Keratinocyte (primary cell): ENCODE measurements around the gene DENND1A. TPM values are rescaled to one million over a fixed set of nuclear protein-coding genes. Genes with fewer than 3 reads are reported as not detected.

Experiments
- DNase-seq: peaks from one replicate; pipeline ENCODE4 v3.0.0-alpha.2; 2011; ENCODE audit warnings: low read depth, missing footprints, low spot score
- FAIRE-seq: peaks from 2 replicates; lab custom pipeline; 2011; peaks lifted over from hg19 to GRCh38; lab: Jason Lieb, UNC
- H2AFZ ChIP-seq: 2 replicates; pipeline ENCODE4 v1.6.0; 2012; ENCODE audit warnings: low read length, control low read depth, inconsistent platforms; ENCODE audit not compliant: control insufficient read depth
- H3K27ac ChIP-seq: 2 replicates; pipeline ENCODE4 v1.5.1; 2011; ENCODE audit warnings: low read length; ENCODE audit not compliant: control insufficient read depth, insufficient read depth
- H3K27me3 ChIP-seq: 3 replicates; pipeline ENCODE4 v1.6.0; 2011; ENCODE audit warnings: low read length; ENCODE audit not compliant: control insufficient read depth, insufficient read depth; ENCODE audit errors: extremely low read depth
- H3K36me3 ChIP-seq, 2 experiments: 2 replicates in 1 of 2; 3 replicates in 1 of 2; pipeline ENCODE4 v1.5.1; 2011; ENCODE audit warnings: low read length in 2 of 2, mild to moderate bottlenecking in 1 of 2; ENCODE audit not compliant: control insufficient read depth in 2 of 2, insufficient read depth in 2 of 2; ENCODE audit errors: extremely low read depth in 1 of 2
- H3K4me1 ChIP-seq: 3 replicates; pipeline ENCODE4 v1.5.1; 2011; ENCODE audit warnings: low read length; ENCODE audit not compliant: control insufficient read depth, insufficient read depth; ENCODE audit errors: extremely low read depth
- H3K4me2 ChIP-seq: 3 replicates; pipeline ENCODE4 v1.6.0; 2011; ENCODE audit warnings: low read depth, low read length; ENCODE audit not compliant: control insufficient read depth, insufficient read depth; ENCODE audit errors: extremely low read depth
- H3K4me3 ChIP-seq, 3 experiments: fragments of 200-600 bp in 1 of 3; sonication (generic) in 1 of 3; 2 replicates in 2 of 3; 3 replicates in 1 of 3; pipeline ENCODE4 v1.5.1; 2011 to 2016; ENCODE audit warnings: low read length in 3 of 3, mild to moderate bottlenecking in 3 of 3, control low read depth in 2 of 3, inconsistent platforms in 1 of 3, low read depth in 1 of 3, mixed read lengths in 1 of 3, mixed run types in 1 of 3, moderate library complexity in 1 of 3; ENCODE audit not compliant: control insufficient read depth in 2 of 3, insufficient read depth in 2 of 3; ENCODE audit errors: extremely low read depth in 1 of 3
- H3K79me2 ChIP-seq: 2 replicates; pipeline ENCODE4 v1.6.0; 2012; ENCODE audit warnings: low read length; ENCODE audit not compliant: control insufficient read depth, insufficient read depth
- H3K9ac ChIP-seq: 3 replicates; pipeline ENCODE4 v1.6.0; 2011; ENCODE audit warnings: low read length; ENCODE audit not compliant: control insufficient read depth, insufficient read depth; ENCODE audit errors: extremely low read depth
- H3K9me1 ChIP-seq: 3 replicates; pipeline ENCODE4 v1.6.0; 2011; ENCODE audit warnings: low read length; ENCODE audit not compliant: control insufficient read depth, insufficient read depth; ENCODE audit errors: extremely low read depth
- H3K9me3 ChIP-seq: 2 replicates; pipeline ENCODE4 v1.5.1; 2012; ENCODE audit warnings: low read depth, low read length; ENCODE audit not compliant: control insufficient read depth
- H4K20me1 ChIP-seq: 3 replicates; pipeline ENCODE4 v1.6.0; 2011; ENCODE audit warnings: low read length; ENCODE audit not compliant: control insufficient read depth, insufficient read depth; ENCODE audit errors: extremely low read depth
- CTCF ChIP-seq, 3 experiments: IDR thresholded peaks in 1 of 3; conservative IDR thresholded peaks in 1 of 3; optimal IDR thresholded peaks in 1 of 3; 2 replicates in 2 of 3; 3 replicates in 1 of 3; pipeline versions ENCODE3 to v1.5.1; 2011; ENCODE audit warnings: low read length in 3 of 3, mild to moderate bottlenecking in 3 of 3, moderate library complexity in 2 of 3, control low read depth in 1 of 3, inconsistent platforms in 1 of 3; ENCODE audit not compliant: insufficient read depth in 2 of 3; ENCODE audit errors: extremely low read depth in 1 of 3
- EZH2 ChIP-seq: IDR thresholded peaks from one replicate; pipeline ENCODE4 v1.6.1; 2012; ENCODE audit warnings: inconsistent platforms, mild to moderate bottlenecking, low read length, moderate library complexity
- dilution Hi-C: fragments of 300-500 bp; cut with MboI; formaldehyde crosslinking; loops from one replicate; pipeline ENCODE4 v1.7.0; 2020; ENCODE audit warnings: low sequenced_read_pairs; ENCODE audit not compliant: extremely low pct_ligation_motif_present
- polyA plus RNA-seq, 5 experiments: library from polyadenylated mRNA; depleted of rRNA in 3 of 5; stranded (reverse) in 3 of 5; stranded (forward) in 1 of 5; unstranded in 1 of 5; fragments of >200 nt; gene quantifications; 1 replicate in 1 of 5; 2 replicates in 3 of 5; 3 replicates in 1 of 5; pipeline versions ENCODE4 v1.2.1 to v1.2.3, GENCODE V29; 2011 to 2012; ENCODE audit warnings: missing spikeins in 2 of 5, low read depth in 1 of 5, low replicate concordance in 1 of 5

DENND1A gene
- polyA plus RNA-seq, 1 donor (not counting 4 experiments of a cell fraction or from before 2014, with no cell fraction given), result 13.0 TPM

- no peak for DNase-seq
- Histone ChIP-seq H3K4me2 (no peak overlapping the region), H3K4me3 (no peak overlapping the region)
Measured at GRCh38 chr9:123724211-123724796, 205.6 kb downstream of the DENND1A start.

GRCh38 chr9:123723135-123723875 is 206.6 kb downstream of the DENND1A start:
- dilution Hi-C loops, result no loop called here
- FAIRE-seq (no peak), DNase-seq (no peak)
- Histone ChIP-seq H3K27me3 (no peaks in the 10 kb centered on the region), H4K20me1 (no peaks in the 10 kb centered on the region), H3K9me1 (no peaks in the 10 kb centered on the region), H3K27ac (no peak overlapping the region), H3K36me3 (no peaks in the 10 kb centered on the region), H3K9ac (no peak overlapping the region), H2AFZ (no peak overlapping the region), H3K4me2 (no peak overlapping the region), H3K4me1 (no peaks in the 10 kb centered on the region), H3K79me2 (no peaks in the 10 kb centered on the region), H3K4me3 (no peak overlapping the region), H3K9me3 (peaks cover 2% of the 10 kb centered on the region)
- no peak for TF ChIP-seq CTCF (optimal IDR thresholded peaks at IDR 0.05 in 1 of 3, IDR thresholded peaks at IDR 0.05 in 1 of 3, conservative IDR thresholded peaks at IDR 0.05 in 1 of 3; ENCODE audit: extremely low read depth in 1 of 3, insufficient read depth in 2 of 3, low read length in 3 of 3)
- TF ChIP-seq EZH2, result no peak

More at GRCh38 chr9:123724211-123724796, 205.6 kb downstream of the DENND1A start:
- Histone ChIP-seq H3K9me3 (peaks cover 2% of the 10 kb centered on the region), H3K27me3 (no peaks in the 10 kb centered on the region), H3K4me1 (no peaks in the 10 kb centered on the region), H3K9me1 (no peaks in the 10 kb centered on the region), H3K27ac (no peak overlapping the region), H3K9ac (no peak overlapping the region), H4K20me1 (no peaks in the 10 kb centered on the region), H2AFZ (no peak overlapping the region), H3K36me3 (no peaks in the 10 kb centered on the region), H3K79me2 (no peaks in the 10 kb centered on the region)
- no peak for FAIRE-seq
- dilution Hi-C loops, result no loop called here
- no peak for TF ChIP-seq EZH2
